K562 (cell line): Measurements from ENCODE around the gene FAM83E. TPM values are rescaled to one million over a fixed set of nuclear protein-coding genes. Genes with fewer than 3 reads are reported as not detected.

ENCODE experiments used
- BCOR ChIP-seq: fragments of 450-650 bp; IDR thresholded peaks from 2 replicates; pipeline ENCODE4 v1.6.1; 2016
- CBX5 ChIP-seq: IDR thresholded peaks from 2 replicates; pipeline ENCODE4 v1.6.1; 2014; ENCODE audit warnings: low read depth, borderline replicate concordance
- GABPA ChIP-seq: fragments of 200-800 bp; sonication (Bioruptor generic); conservative IDR thresholded peaks from 2 replicates; pipeline ENCODE4 v1.6.1; 2016; ENCODE audit warnings: low read depth, missing genetic modification characterization, missing compliant biosample characterization
- HNRNPL ChIP-seq: fragments of 200-400 bp; formaldehyde crosslinking; IDR thresholded peaks from 2 replicates; pipeline ENCODE4 v1.6.1; 2017; ENCODE audit warnings: low read depth, mild to moderate bottlenecking, low read length
- HNRNPUL1 ChIP-seq: fragments of 200-400 bp; formaldehyde crosslinking; IDR thresholded peaks from 2 replicates; pipeline ENCODE4 v1.6.1; 2017; ENCODE audit warnings: low read length
- POU5F1 ChIP-seq: fragments of 150-350 bp; IDR thresholded peaks from 2 replicates; pipeline ENCODE4 v1.6.1; 2014; ENCODE audit warnings: borderline replicate concordance, low read length, low read depth, mild to moderate bottlenecking; ENCODE audit not compliant: partially characterized antibody
- WHSC1 ChIP-seq: IDR thresholded peaks from one replicate; pipeline ENCODE4 v1.6.1; 2012; ENCODE audit warnings: low read length, control low read depth, inconsistent platforms
- YY1 ChIP-seq, 3 experiments: IDR thresholded peaks; 2 replicates each; pipeline ENCODE4 v1.6.1; 2011; ENCODE audit warnings: low read length in 2 of 3, mild to moderate bottlenecking in 2 of 3, moderate library complexity in 2 of 3, borderline replicate concordance in 1 of 3, control low read depth in 1 of 3, low read depth in 1 of 3; ENCODE audit not compliant: insufficient read depth in 3 of 3, insufficient replicate concordance in 2 of 3, control insufficient read depth in 1 of 3, insufficient read length in 1 of 3; ENCODE audit errors: extremely low read depth in 1 of 3
- ZNF140 ChIP-seq: fragments of 250-450 bp; sonication (Bioruptor Pico); IDR thresholded peaks from 2 replicates; pipeline ENCODE4 v1.8.0; 2021; ENCODE audit warnings: moderate library complexity, mild to moderate bottlenecking, inconsistent platforms
- ZNF384 ChIP-seq: IDR thresholded peaks from 2 replicates; pipeline ENCODE4 v1.6.1; 2012; ENCODE audit warnings: low read depth, low read length, improper control_type of control experiment
- polyA plus RNA-seq, 8 experiments: library from polyadenylated mRNA; depleted of rRNA in 4 of 8; stranded (reverse) in 5 of 8; unstranded in 3 of 8; fragments of >200 nt; fragmentation: Nextera tagmentation in 2 of 8; fragmentation: Illumina TruSeq in 1 of 8; extraction: Ambion mirVana in 2 of 8; extraction: Trizol in 1 of 8; gene quantifications; 2 replicates each; pipeline versions ENCODE4 v1.2.1 to v1.2.3, GENCODE V29; 2011 to 2014; ENCODE audit warnings: inconsistent platforms in 1 of 8, missing spikeins in 1 of 8
- total RNA-seq, 7 experiments: library from RNA; depleted of rRNA in 6 of 7; stranded (reverse); fragments of >200 nt in 6 of 7; fragmentation: Illumina TruSeq in 2 of 7; extraction: Trizol in 2 of 7; gene quantifications; 2 replicates each; pipeline versions ENCODE4 v1.2.1 to v1.2.3, GENCODE V29; 2011 to 2021; ENCODE audit warnings: low replicate concordance in 1 of 7
- TF ChIP-seq, protein P1 (sequence below), 2 experiments: fragments of 450-650 bp in 1 of 2; sonication (generic) in 1 of 2; formaldehyde crosslinking in 1 of 2; IDR thresholded peaks; 2 replicates each; pipeline versions ENCODE4 v1.7.1 to v1.9.0; 2016 to 2022; ENCODE audit warnings: inconsistent platforms in 1 of 2, mild to moderate bottlenecking in 1 of 2, missing genetic modification reagents in 1 of 2
- TF ChIP-seq, protein P2 (sequence below), 2 experiments: fragments of 450-650 bp in 1 of 2; IDR thresholded peaks; 2 replicates each; pipeline ENCODE4 v1.6.1; 2011 to 2017; ENCODE audit warnings: low read depth in 2 of 2, antibody characterized with exemption in 1 of 2, borderline replicate concordance in 1 of 2, low read length in 1 of 2, mild to moderate bottlenecking in 1 of 2, mixed read lengths in 1 of 2; ENCODE audit not compliant: control insufficient read depth in 1 of 2
- TF ChIP-seq, protein P3 (sequence below): sonication (generic); formaldehyde crosslinking; IDR thresholded peaks from 2 replicates; pipeline ENCODE4 v1.9.0; 2022; ENCODE audit warnings: mild to moderate bottlenecking, missing genetic modification reagents

Gene FAM83E
- total and polyA plus RNA-seq, 9 of the 15 experiments (the other 6 are each of a cell fraction or from before 2014, with no cell fraction given): 0.15 to 0.87 (median 0.29) TPM; not detected in 4

DNA sequence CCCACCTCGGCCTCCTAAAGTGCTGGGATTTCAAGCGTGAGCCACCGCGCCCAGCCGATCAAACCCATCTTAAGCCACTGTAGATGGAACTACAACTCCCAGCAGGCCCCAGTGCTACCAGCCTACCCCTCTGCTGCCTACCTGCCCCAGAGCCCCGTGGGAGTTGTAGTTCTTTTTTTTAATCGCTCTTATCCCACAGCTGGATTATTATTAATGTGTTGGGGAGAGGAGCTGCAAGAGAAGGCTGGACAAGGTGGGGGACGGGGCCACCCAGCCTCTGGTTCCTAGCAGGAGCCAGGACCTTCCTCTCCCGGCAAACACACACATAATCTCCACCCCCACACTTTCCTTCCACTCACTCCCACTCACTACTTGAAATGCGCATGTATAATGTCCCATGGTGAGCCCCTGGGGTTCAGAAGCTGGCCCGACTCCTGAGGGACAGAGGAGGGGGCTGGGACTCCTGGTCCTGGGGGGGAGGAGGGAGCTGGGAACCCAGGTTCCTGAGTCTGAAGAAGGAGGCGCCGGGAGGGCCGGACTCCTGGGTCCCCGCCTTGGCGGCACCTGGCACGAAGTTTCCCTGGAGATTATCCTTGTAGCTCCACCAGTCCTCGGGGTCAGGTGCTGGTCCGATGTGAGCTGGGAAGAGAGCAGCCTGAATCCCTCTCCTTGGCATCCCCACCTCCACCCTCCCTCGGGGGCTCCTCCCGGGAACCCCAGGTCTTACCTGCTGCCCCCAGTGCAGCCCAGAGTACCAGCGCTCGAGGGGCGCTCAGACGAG, 30.2 kb upstream of the FAM83E start (continued):
- TF ChIP-seq, protein P1, sequence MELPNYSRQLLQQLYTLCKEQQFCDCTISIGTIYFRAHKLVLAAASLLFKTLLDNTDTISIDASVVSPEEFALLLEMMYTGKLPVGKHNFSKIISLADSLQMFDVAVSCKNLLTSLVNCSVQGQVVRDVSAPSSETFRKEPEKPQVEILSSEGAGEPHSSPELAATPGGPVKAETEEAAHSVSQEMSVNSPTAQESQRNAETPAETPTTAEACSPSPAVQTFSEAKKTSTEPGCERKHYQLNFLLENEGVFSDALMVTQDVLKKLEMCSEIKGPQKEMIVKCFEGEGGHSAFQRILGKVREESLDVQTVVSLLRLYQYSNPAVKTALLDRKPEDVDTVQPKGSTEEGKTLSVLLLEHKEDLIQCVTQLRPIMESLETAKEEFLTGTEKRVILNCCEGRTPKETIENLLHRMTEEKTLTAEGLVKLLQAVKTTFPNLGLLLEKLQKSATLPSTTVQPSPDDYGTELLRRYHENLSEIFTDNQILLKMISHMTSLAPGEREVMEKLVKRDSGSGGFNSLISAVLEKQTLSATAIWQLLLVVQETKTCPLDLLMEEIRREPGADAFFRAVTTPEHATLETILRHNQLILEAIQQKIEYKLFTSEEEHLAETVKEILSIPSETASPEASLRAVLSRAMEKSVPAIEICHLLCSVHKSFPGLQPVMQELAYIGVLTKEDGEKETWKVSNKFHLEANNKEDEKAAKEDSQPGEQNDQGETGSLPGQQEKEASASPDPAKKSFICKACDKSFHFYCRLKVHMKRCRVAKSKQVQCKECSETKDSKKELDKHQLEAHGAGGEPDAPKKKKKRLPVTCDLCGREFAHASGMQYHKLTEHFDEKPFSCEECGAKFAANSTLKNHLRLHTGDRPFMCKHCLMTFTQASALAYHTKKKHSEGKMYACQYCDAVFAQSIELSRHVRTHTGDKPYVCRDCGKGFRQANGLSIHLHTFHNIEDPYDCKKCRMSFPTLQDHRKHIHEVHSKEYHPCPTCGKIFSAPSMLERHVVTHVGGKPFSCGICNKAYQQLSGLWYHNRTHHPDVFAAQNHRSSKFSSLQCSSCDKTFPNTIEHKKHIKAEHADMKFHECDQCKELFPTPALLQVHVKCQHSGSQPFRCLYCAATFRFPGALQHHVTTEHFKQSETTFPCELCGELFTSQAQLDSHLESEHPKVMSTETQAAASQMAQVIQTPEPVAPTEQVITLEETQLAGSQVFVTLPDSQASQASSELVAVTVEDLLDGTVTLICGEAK (IDR thresholded peaks at IDR 0.05): no peak; the same call in 1 of the 2 replicates
- TF ChIP-seq, protein P1 (CRISPR knock-in tag; IDR thresholded peaks at IDR 0.05): no peak
- TF ChIP-seq WHSC1: no peak
- TF ChIP-seq HNRNPUL1: no peak
- peak; percentile 72 for TF ChIP-seq ZNF384
- TF ChIP-seq, protein P2, sequence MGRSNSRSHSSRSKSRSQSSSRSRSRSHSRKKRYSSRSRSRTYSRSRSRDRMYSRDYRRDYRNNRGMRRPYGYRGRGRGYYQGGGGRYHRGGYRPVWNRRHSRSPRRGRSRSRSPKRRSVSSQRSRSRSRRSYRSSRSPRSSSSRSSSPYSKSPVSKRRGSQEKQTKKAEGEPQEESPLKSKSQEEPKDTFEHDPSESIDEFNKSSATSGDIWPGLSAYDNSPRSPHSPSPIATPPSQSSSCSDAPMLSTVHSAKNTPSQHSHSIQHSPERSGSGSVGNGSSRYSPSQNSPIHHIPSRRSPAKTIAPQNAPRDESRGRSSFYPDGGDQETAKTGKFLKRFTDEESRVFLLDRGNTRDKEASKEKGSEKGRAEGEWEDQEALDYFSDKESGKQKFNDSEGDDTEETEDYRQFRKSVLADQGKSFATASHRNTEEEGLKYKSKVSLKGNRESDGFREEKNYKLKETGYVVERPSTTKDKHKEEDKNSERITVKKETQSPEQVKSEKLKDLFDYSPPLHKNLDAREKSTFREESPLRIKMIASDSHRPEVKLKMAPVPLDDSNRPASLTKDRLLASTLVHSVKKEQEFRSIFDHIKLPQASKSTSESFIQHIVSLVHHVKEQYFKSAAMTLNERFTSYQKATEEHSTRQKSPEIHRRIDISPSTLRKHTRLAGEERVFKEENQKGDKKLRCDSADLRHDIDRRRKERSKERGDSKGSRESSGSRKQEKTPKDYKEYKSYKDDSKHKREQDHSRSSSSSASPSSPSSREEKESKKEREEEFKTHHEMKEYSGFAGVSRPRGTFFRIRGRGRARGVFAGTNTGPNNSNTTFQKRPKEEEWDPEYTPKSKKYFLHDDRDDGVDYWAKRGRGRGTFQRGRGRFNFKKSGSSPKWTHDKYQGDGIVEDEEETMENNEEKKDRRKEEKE (IDR thresholded peaks at IDR 0.05; ENCODE audit: borderline replicate concordance in 1 of 2, control insufficient read depth in 1 of 2, low read depth in 2 of 2, low read length in 1 of 2): peak in 1 of 2 experiments; percentile 49; a peak in 1 of 4 replicates
- no peak for TF ChIP-seq ZNF140 (CRISPR knock-in tag)
- no peak for TF ChIP-seq BCOR
- TF ChIP-seq, protein P3, sequence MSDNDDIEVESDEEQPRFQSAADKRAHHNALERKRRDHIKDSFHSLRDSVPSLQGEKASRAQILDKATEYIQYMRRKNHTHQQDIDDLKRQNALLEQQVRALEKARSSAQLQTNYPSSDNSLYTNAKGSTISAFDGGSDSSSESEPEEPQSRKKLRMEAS: no peak
- no peak for TF ChIP-seq POU5F1
- peak in 1 of 3 experiments; percentile 29 for TF ChIP-seq YY1 (IDR thresholded peaks at IDR 0.05; ENCODE audit: borderline replicate concordance in 1 of 3, control insufficient read depth in 1 of 3, extremely low read depth in 1 of 3, insufficient read depth in 3 of 3, insufficient read length in 1 of 3, insufficient replicate concordance in 2 of 3, low read depth in 1 of 3, low read length in 2 of 3)
- TF ChIP-seq GABPA: peak; percentile 41; the same call in 1 of the 2 replicates
- no peak for TF ChIP-seq HNRNPL
- TF ChIP-seq CBX5: no peak
